ENCODE results near the gene P3R3URF.
A peak's percentile ranks its signal among the peaks of the same experiment; 100 is the strongest.

The P3R3URF gene

GRCh38 chr1:46131712-46132528 lies 44.4 kb downstream of the P3R3URF start:
- DNase-seq = peak; percentile 88

GRCh38 chr1:46131093-46131492 lies 45.2 kb downstream of the P3R3URF start:
- peak; percentile 65 for DNase-seq

- peak; percentile 53 for DNase-seq
Measured at GRCh38 chr1:46130606-46131005, 45.7 kb downstream of the P3R3URF start.

GRCh38 chr1:46130121-46130520 lies 46.2 kb downstream of the P3R3URF start:
- DNase-seq = no peak

- no peak for DNase-seq
Measured at GRCh38 chr1:46128344-46128743, 47.9 kb downstream of the P3R3URF start.
